Measurements from ENCODE around the gene TMEM217.

The TMEM217 gene

GRCh38 chr6:37192666-37193065, 65.3 kb downstream of the TMEM217 start:
- no peak overlapping the region for H2BK120ac ChIP-seq (ENCODE audit: low read depth, low read length)
- no peaks in the 10 kb centered on the region for H3K36me3 ChIP-seq (ENCODE audit: control insufficient read depth in 1 of 2, insufficient read depth in 2 of 2, low read depth in 1 of 2, low read length in 2 of 2)
- no peak overlapping the region for H3K27ac ChIP-seq (ENCODE audit: low read length, poor library complexity, severe bottlenecking)
- no peak overlapping the region for H3K4me2 ChIP-seq (ENCODE audit: low read length, poor library complexity, severe bottlenecking)
- H3K9ac ChIP-seq (ENCODE audit: low read length) = no peak overlapping the region
- H3K4me1 ChIP-seq (ENCODE audit: control insufficient read depth, insufficient read depth, low read depth, low read length) = no peaks in the 10 kb centered on the region
- H2BK15ac ChIP-seq (ENCODE audit: low read depth, poor library complexity, severe bottlenecking) = no peak overlapping the region
- H2BK5ac ChIP-seq (ENCODE audit: low read depth, low read length, poor library complexity, severe bottlenecking) = no peak overlapping the region
- H3K4me3 ChIP-seq (ENCODE audit: insufficient read depth in 1 of 2, low read depth in 1 of 2, low read length in 2 of 2) = no peak overlapping the region
- no peaks in the 10 kb centered on the region for H3K9me3 ChIP-seq (ENCODE audit: control insufficient read depth, low read length)
- H3K23ac ChIP-seq (ENCODE audit: low read length in 2 of 2) = no peak overlapping the region
- H2AK5ac ChIP-seq (ENCODE audit: low read length, severe bottlenecking) = no peak overlapping the region
- no peak overlapping the region for H4K8ac ChIP-seq (ENCODE audit: low read length)
- H3K4ac ChIP-seq (ENCODE audit: low read depth in 1 of 2, low read length in 2 of 2) = no peak overlapping the region
- H3K18ac ChIP-seq (ENCODE audit: low read depth in 1 of 2, low read length in 2 of 2) = no peak overlapping the region
- no peaks in the 10 kb centered on the region for H3K79me1 ChIP-seq (replicated peaks; ENCODE audit: low read length, poor library complexity, severe bottlenecking)
- H2AFZ ChIP-seq (ENCODE audit: low read depth, low read length) = no peak overlapping the region
- H3K27me3 ChIP-seq (ENCODE audit: control insufficient read depth in 1 of 2, insufficient read depth in 1 of 2, low read length in 2 of 2) = no peaks in the 10 kb centered on the region
- no peak overlapping the region for H2BK12ac ChIP-seq (ENCODE audit: low read length in 2 of 2)
- no peak overlapping the region for H3K14ac ChIP-seq (ENCODE audit: low read length in 2 of 2)
- H4K91ac ChIP-seq (ENCODE audit: low read length) = no peak overlapping the region
- DNase-seq = no peak
- 96% methylated on average over 1 of the region's 3 CpGs for WGBS

- DNase-seq = peak; percentile 56
- Histone ChIP-seq H2BK12ac (ENCODE audit: low read length in 2 of 2) (no peak overlapping the region), H3K4me2 (ENCODE audit: low read length, poor library complexity, severe bottlenecking) (no peak overlapping the region), H2BK120ac (ENCODE audit: low read depth, low read length) (no peak overlapping the region), H3K14ac (ENCODE audit: low read length in 2 of 2) (no peak overlapping the region), H3K9me3 (ENCODE audit: control insufficient read depth, low read length) (no peaks in the 10 kb centered on the region), H3K4me1 (ENCODE audit: control insufficient read depth, insufficient read depth, low read depth, low read length) (no peaks in the 10 kb centered on the region), H3K23ac (ENCODE audit: low read length in 2 of 2) (no peak overlapping the region), H4K8ac (ENCODE audit: low read length) (no peak overlapping the region), H3K36me3 (ENCODE audit: control insufficient read depth in 1 of 2, insufficient read depth in 2 of 2, low read depth in 1 of 2, low read length in 2 of 2) (no peaks in the 10 kb centered on the region), H2BK15ac (ENCODE audit: low read depth, poor library complexity, severe bottlenecking) (no peak overlapping the region), H3K9ac (ENCODE audit: low read length) (peak overlapping the region; percentile 32), H3K27ac (ENCODE audit: low read length, poor library complexity, severe bottlenecking) (no peak overlapping the region), H3K79me1 (replicated peaks; ENCODE audit: low read length, poor library complexity, severe bottlenecking) (no peaks in the 10 kb centered on the region), H4K91ac (ENCODE audit: low read length) (no peak overlapping the region), H3K4ac (ENCODE audit: low read depth in 1 of 2, low read length in 2 of 2) (no peak overlapping the region), H3K18ac (ENCODE audit: low read depth in 1 of 2, low read length in 2 of 2) (no peak overlapping the region), H2BK5ac (ENCODE audit: low read depth, low read length, poor library complexity, severe bottlenecking) (no peak overlapping the region), H3K4me3 (ENCODE audit: insufficient read depth in 1 of 2, low read depth in 1 of 2, low read length in 2 of 2) (no peak overlapping the region), H2AK5ac (ENCODE audit: low read length, severe bottlenecking) (no peak overlapping the region), H3K27me3 (ENCODE audit: control insufficient read depth in 1 of 2, insufficient read depth in 1 of 2, low read length in 2 of 2) (no peaks in the 10 kb centered on the region), H2AFZ (ENCODE audit: low read depth, low read length) (no peak overlapping the region)
- 89% methylated on average over 1 of the region's 1 CpG for WGBS
These were observed 67.8 kb downstream of the TMEM217 start for GRCh38 chr6:37190159-37190535.

GRCh38 chr6:37188962-37189510, 68.9 kb downstream of the TMEM217 start:
- Histone ChIP-seq H3K18ac (ENCODE audit: low read depth in 1 of 2, low read length in 2 of 2) (no peak overlapping the region), H3K4me3 (ENCODE audit: insufficient read depth in 1 of 2, low read depth in 1 of 2, low read length in 2 of 2) (no peak overlapping the region), H2AFZ (ENCODE audit: low read depth, low read length) (no peak overlapping the region), H3K27me3 (ENCODE audit: control insufficient read depth in 1 of 2, insufficient read depth in 1 of 2, low read length in 2 of 2) (no peaks in the 10 kb centered on the region), H3K36me3 (ENCODE audit: control insufficient read depth in 1 of 2, insufficient read depth in 2 of 2, low read depth in 1 of 2, low read length in 2 of 2) (no peaks in the 10 kb centered on the region), H3K9ac (ENCODE audit: low read length) (no peak overlapping the region), H2BK5ac (ENCODE audit: low read depth, low read length, poor library complexity, severe bottlenecking) (no peak overlapping the region), H3K14ac (ENCODE audit: low read length in 2 of 2) (no peak overlapping the region), H3K4me2 (ENCODE audit: low read length, poor library complexity, severe bottlenecking) (no peak overlapping the region), H2BK12ac (ENCODE audit: low read length in 2 of 2) (no peak overlapping the region), H3K27ac (ENCODE audit: low read length, poor library complexity, severe bottlenecking) (no peak overlapping the region), H4K91ac (ENCODE audit: low read length) (no peak overlapping the region), H4K8ac (ENCODE audit: low read length) (no peak overlapping the region), H3K79me1 (replicated peaks; ENCODE audit: low read length, poor library complexity, severe bottlenecking) (no peaks in the 10 kb centered on the region), H3K4me1 (ENCODE audit: control insufficient read depth, insufficient read depth, low read depth, low read length) (no peaks in the 10 kb centered on the region), H2AK5ac (ENCODE audit: low read length, severe bottlenecking) (no peak overlapping the region), H3K23ac (ENCODE audit: low read length in 2 of 2) (no peak overlapping the region), H2BK120ac (ENCODE audit: low read depth, low read length) (no peak overlapping the region), H3K4ac (ENCODE audit: low read depth in 1 of 2, low read length in 2 of 2) (no peak overlapping the region), H3K9me3 (ENCODE audit: control insufficient read depth, low read length) (no peaks in the 10 kb centered on the region), H2BK15ac (ENCODE audit: low read depth, poor library complexity, severe bottlenecking) (no peak overlapping the region)
- 57% methylated on average over 1 of the region's 2 CpGs for WGBS
- DNase-seq = peak; percentile 57

- H2BK5ac ChIP-seq (ENCODE audit: low read depth, low read length, poor library complexity, severe bottlenecking) = no peak overlapping the region
- WGBS = 89% methylated on average over 6 of the region's 7 CpGs
These were observed 70.5 kb downstream of the TMEM217 start for GRCh38 chr6:37187321-37188022.

More at GRCh38 chr6:37187321-37188022, 70.5 kb downstream of the TMEM217 start:
- no peak overlapping the region for H3K14ac ChIP-seq (ENCODE audit: low read length in 2 of 2)
- H3K4me1 ChIP-seq (ENCODE audit: control insufficient read depth, insufficient read depth, low read depth, low read length) = no peaks in the 10 kb centered on the region
- H3K18ac ChIP-seq (ENCODE audit: low read depth in 1 of 2, low read length in 2 of 2) = no peak overlapping the region
- no peak overlapping the region for H4K91ac ChIP-seq (ENCODE audit: low read length)
- no peak overlapping the region for H2AK5ac ChIP-seq (ENCODE audit: low read length, severe bottlenecking)
- H3K9ac ChIP-seq (ENCODE audit: low read length) = no peak overlapping the region
- H3K9me3 ChIP-seq (ENCODE audit: control insufficient read depth, low read length) = no peaks in the 10 kb centered on the region
- no peak for DNase-seq
- no peak overlapping the region for H4K8ac ChIP-seq (ENCODE audit: low read length)
- H3K4ac ChIP-seq (ENCODE audit: low read depth in 1 of 2, low read length in 2 of 2) = peak overlapping the region in 1 of 2 experiments; percentile 24
- H3K23ac ChIP-seq (ENCODE audit: low read length in 2 of 2) = no peak overlapping the region
- no peak overlapping the region for H3K4me3 ChIP-seq (ENCODE audit: insufficient read depth in 1 of 2, low read depth in 1 of 2, low read length in 2 of 2)
- no peak overlapping the region for H2BK12ac ChIP-seq (ENCODE audit: low read length in 2 of 2)
- H3K36me3 ChIP-seq (ENCODE audit: control insufficient read depth in 1 of 2, insufficient read depth in 2 of 2, low read depth in 1 of 2, low read length in 2 of 2) = no peaks in the 10 kb centered on the region
- peak overlapping the region; percentile 54 for H2BK120ac ChIP-seq (ENCODE audit: low read depth, low read length)
- no peaks in the 10 kb centered on the region for H3K27me3 ChIP-seq (ENCODE audit: control insufficient read depth in 1 of 2, insufficient read depth in 1 of 2, low read length in 2 of 2)
- no peak overlapping the region for H2AFZ ChIP-seq (ENCODE audit: low read depth, low read length)
- H3K79me1 ChIP-seq (replicated peaks; ENCODE audit: low read length, poor library complexity, severe bottlenecking) = no peaks in the 10 kb centered on the region
- no peak overlapping the region for H2BK15ac ChIP-seq (ENCODE audit: low read depth, poor library complexity, severe bottlenecking)
- H3K4me2 ChIP-seq (ENCODE audit: low read length, poor library complexity, severe bottlenecking) = no peak overlapping the region
- H3K27ac ChIP-seq (ENCODE audit: low read length, poor library complexity, severe bottlenecking) = no peak overlapping the region

Measured in mesenchymal stem cell (in vitro differentiated cells and primary cell).